Hematopoietic multipotent progenitor cell treated with erythropoietin and hydrocortisone succinate and interleukin-3 and kit ligand, for 8 days (in vitro differentiated cells): Measurements from ENCODE around the gene USP10.

Experiments used
- DNase-seq: peaks from one replicate; pipeline ENCODE4 v3.0.0-alpha.2; 2015

Gene USP10

GRCh38 chr16:84827897-84828296, 128.1 kb downstream of the USP10 start:
- DNase-seq, result no peak

DNA sequence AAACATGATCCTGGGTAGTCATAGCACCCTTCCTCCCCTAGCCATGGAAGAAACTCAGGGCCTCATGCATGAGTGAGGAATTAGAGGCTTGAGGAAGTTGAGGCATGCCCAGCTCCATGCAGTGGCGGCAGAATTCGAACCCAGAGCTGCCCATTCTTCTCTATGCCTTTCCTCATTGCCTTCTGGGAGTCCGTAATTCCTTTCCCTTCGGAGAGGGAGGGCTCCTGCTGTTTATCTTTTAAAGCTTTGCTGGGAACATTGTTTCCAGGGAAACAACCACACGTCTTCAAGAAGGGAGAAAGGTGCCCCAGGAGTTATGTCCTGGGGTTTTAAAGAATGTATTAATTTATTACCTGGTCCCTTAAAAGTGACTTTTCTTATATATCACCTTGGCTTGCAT, 128.5 kb downstream of the USP10 start:
- no peak for DNase-seq
